MM.1S (cell line): ENCODE results near the gene ECHS1.

ENCODE experiments used
- DNase-seq: peaks from one replicate; pipeline ENCODE4 v3.0.0-alpha.2; 2015
- H2AFZ ChIP-seq: fragments of 300-600 bp; sonication (generic); 2 replicates; pipeline ENCODE4 v1.6.0; 2016; ENCODE audit warnings: antibody characterized with exemption, low read length
- H3F3A ChIP-seq: fragments of 300-600 bp; sonication (generic); 2 replicates; pipeline ENCODE4 v1.6.1; 2016; ENCODE audit warnings: mild to moderate bottlenecking, antibody characterized with exemption, low read length, moderate library complexity, mixed read lengths; ENCODE audit not compliant: insufficient read depth
- H3K27ac ChIP-seq: fragments of 300-600 bp; sonication (generic); 2 replicates; pipeline ENCODE4 v1.5.1; 2016; ENCODE audit warnings: mild to moderate bottlenecking, low read length
- H3K27me3 ChIP-seq: fragments of 300-600 bp; sonication (generic); replicated peaks from 2 replicates; pipeline ENCODE4 v1.6.0; 2016; ENCODE audit warnings: low read length; ENCODE audit not compliant: insufficient read depth
- H3K36me3 ChIP-seq: fragments of 300-600 bp; sonication (generic); replicated peaks from 2 replicates; pipeline ENCODE4 v1.6.1; 2016; ENCODE audit warnings: mild to moderate bottlenecking, low read length, mixed read lengths; ENCODE audit not compliant: insufficient read depth
- H3K4me1 ChIP-seq: fragments of 300-600 bp; sonication (generic); 2 replicates; pipeline ENCODE4 v1.6.1; 2016; ENCODE audit warnings: low read length, mixed read lengths
- H3K4me2 ChIP-seq: fragments of 300-600 bp; sonication (generic); 2 replicates; pipeline ENCODE4 v1.6.0; 2016; ENCODE audit warnings: low read depth, low read length
- H3K4me3 ChIP-seq: fragments of 300-600 bp; sonication (generic); 2 replicates; pipeline ENCODE4 v1.5.1; 2016; ENCODE audit warnings: low read length, mixed read lengths
- H3K79me2 ChIP-seq: fragments of 300-600 bp; sonication (generic); 2 replicates; pipeline ENCODE4 v1.6.1; 2016; ENCODE audit warnings: mixed run types, low read length, mixed read lengths
- H3K9ac ChIP-seq: fragments of 300-600 bp; sonication (generic); 2 replicates; pipeline ENCODE4 v1.6.1; 2016; ENCODE audit warnings: low read length, mixed read lengths
- H3K9me2 ChIP-seq: fragments of 300-600 bp; sonication (generic); replicated peaks from 2 replicates; pipeline ENCODE4 v1.6.1; 2016; ENCODE audit warnings: mild to moderate bottlenecking, low read length, mixed read lengths; ENCODE audit not compliant: insufficient read depth
- H3K9me3 ChIP-seq: fragments of 300-600 bp; sonication (generic); replicated peaks from 2 replicates; pipeline ENCODE4 v1.6.1; 2016; ENCODE audit warnings: mild to moderate bottlenecking, low read length, mixed read lengths; ENCODE audit not compliant: insufficient read depth
- H4K20me1 ChIP-seq: fragments of 300-600 bp; sonication (generic); 2 replicates; pipeline ENCODE4 v1.6.1; 2016; ENCODE audit warnings: mild to moderate bottlenecking, low read length, moderate library complexity, mixed read lengths; ENCODE audit not compliant: insufficient read depth
- EZH2 ChIP-seq: fragments of 300-600 bp; sonication (generic); optimal IDR thresholded peaks from 2 replicates; pipeline ENCODE3; 2017; ENCODE audit warnings: low read depth, mild to moderate bottlenecking, antibody characterized with exemption, low read length, mixed read lengths
- EZH2phosphoT487 ChIP-seq: fragments of 300-600 bp; sonication (generic); IDR thresholded peaks from 2 replicates; pipeline ENCODE4 v1.6.1; 2018; ENCODE audit warnings: antibody characterized with exemption, low read length
- TF ChIP-seq, protein P1 (sequence below): fragments of 300-600 bp; sonication (generic); IDR thresholded peaks from 2 replicates; pipeline ENCODE4 v1.5.1; 2016; ENCODE audit warnings: antibody characterized with exemption, low read length, mixed read lengths

ECHS1 gene

GRCh38 chr10:133350283-133350949 lies 22.7 kb downstream of the ECHS1 start:
- H3K4me3 ChIP-seq, result no peak overlapping the region
- H3K9me2 ChIP-seq, result no peaks in the 10 kb centered on the region
- H3K27me3 ChIP-seq, result peaks cover 30% of the 10 kb centered on the region
- H2AFZ ChIP-seq, result no peak overlapping the region
- H4K20me1 ChIP-seq, result no peaks in the 10 kb centered on the region
- TF ChIP-seq EZH2phosphoT487 (no peak), EZH2 (no peak)
- TF ChIP-seq, protein P1, sequence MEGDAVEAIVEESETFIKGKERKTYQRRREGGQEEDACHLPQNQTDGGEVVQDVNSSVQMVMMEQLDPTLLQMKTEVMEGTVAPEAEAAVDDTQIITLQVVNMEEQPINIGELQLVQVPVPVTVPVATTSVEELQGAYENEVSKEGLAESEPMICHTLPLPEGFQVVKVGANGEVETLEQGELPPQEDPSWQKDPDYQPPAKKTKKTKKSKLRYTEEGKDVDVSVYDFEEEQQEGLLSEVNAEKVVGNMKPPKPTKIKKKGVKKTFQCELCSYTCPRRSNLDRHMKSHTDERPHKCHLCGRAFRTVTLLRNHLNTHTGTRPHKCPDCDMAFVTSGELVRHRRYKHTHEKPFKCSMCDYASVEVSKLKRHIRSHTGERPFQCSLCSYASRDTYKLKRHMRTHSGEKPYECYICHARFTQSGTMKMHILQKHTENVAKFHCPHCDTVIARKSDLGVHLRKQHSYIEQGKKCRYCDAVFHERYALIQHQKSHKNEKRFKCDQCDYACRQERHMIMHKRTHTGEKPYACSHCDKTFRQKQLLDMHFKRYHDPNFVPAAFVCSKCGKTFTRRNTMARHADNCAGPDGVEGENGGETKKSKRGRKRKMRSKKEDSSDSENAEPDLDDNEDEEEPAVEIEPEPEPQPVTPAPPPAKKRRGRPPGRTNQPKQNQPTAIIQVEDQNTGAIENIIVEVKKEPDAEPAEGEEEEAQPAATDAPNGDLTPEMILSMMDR, result no peak
- H3K27ac ChIP-seq, result no peak overlapping the region
- no peak for DNase-seq
- no peaks in the 10 kb centered on the region for H3K36me3 ChIP-seq
- no peaks in the 10 kb centered on the region for H3K4me1 ChIP-seq
- H3K79me2 ChIP-seq, result no peaks in the 10 kb centered on the region
- no peak overlapping the region for H3K9ac ChIP-seq
- no peaks in the 10 kb centered on the region for H3F3A ChIP-seq
- H3K9me3 ChIP-seq, result no peaks in the 10 kb centered on the region
- H3K4me2 ChIP-seq, result no peak overlapping the region

DNA sequence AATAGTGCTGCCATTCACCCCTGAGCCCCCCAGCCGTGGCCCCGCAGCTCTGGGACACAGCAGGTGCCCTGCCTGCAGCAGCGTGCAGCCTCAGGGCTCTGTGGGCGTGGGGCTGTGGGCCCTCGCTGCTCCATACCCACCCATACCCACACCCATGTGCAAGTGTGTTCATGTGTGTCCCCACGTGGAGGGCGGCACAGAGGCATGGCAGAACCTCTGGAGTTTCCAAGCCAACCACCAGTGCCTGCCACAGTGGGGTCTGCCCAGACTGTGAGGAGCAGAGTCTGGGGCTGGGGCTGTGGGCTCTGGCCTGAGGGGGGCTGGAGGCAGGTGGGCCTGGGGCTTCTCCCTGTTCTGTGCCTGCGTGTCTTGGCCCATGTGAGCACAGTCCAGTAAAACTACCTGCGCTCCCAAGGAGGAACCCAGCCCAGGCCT lies 23.6 kb downstream of the ECHS1 start:
- H3K79me2 ChIP-seq, result no peaks in the 10 kb centered on the region
- TF ChIP-seq EZH2phosphoT487 (no peak), EZH2 (no peak)
- TF ChIP-seq, protein P1, result no peak
- no peak overlapping the region for H2AFZ ChIP-seq
- no peak overlapping the region for H3K9ac ChIP-seq
- H3K9me3 ChIP-seq, result no peaks in the 10 kb centered on the region
- no peaks in the 10 kb centered on the region for H4K20me1 ChIP-seq
- H3K4me1 ChIP-seq, result no peaks in the 10 kb centered on the region
- H3F3A ChIP-seq, result no peaks in the 10 kb centered on the region
- no peaks in the 10 kb centered on the region for H3K9me2 ChIP-seq
- H3K36me3 ChIP-seq, result no peaks in the 10 kb centered on the region
- H3K4me2 ChIP-seq, result no peak overlapping the region
- no peak overlapping the region for H3K4me3 ChIP-seq
- peaks cover 39% of the 10 kb centered on the region for H3K27me3 ChIP-seq
- DNase-seq, result no peak
- no peak overlapping the region for H3K27ac ChIP-seq

DNA sequence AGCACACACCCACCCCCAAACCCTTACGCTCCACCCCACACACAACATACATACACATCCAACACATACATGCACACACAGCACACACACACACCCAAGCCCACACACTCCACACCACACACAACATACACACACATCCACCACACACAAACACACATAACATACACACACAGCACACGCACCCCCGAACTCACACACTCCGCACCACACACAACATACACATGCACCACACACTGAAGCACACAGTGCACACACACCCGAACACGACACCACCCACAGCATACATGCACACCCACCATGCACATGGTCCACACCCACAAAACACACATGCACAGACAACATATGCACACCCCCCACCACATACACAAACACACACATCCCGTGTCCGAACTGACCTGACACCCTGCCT lies 24.0 kb downstream of the ECHS1 start:
- no peaks in the 10 kb centered on the region for H3K36me3 ChIP-seq
- no peaks in the 10 kb centered on the region for H3K9me3 ChIP-seq
- no peaks in the 10 kb centered on the region for H3K79me2 ChIP-seq
- no peaks in the 10 kb centered on the region for H3K4me1 ChIP-seq
- H4K20me1 ChIP-seq, result no peaks in the 10 kb centered on the region
- no peaks in the 10 kb centered on the region for H3K9me2 ChIP-seq
- peaks cover 39% of the 10 kb centered on the region for H3K27me3 ChIP-seq
- H3F3A ChIP-seq, result no peaks in the 10 kb centered on the region
- no peak overlapping the region for H3K9ac ChIP-seq
- no peak overlapping the region for H3K27ac ChIP-seq
- TF ChIP-seq EZH2 (no peak), EZH2phosphoT487 (no peak)
- TF ChIP-seq, protein P1, result no peak
- H3K4me3 ChIP-seq, result no peak overlapping the region
- no peak overlapping the region for H3K4me2 ChIP-seq
- H2AFZ ChIP-seq, result no peak overlapping the region
- no peak for DNase-seq
